IMR-90 (cell line): ENCODE data around the gene GPSM1. TPM values are rescaled to one million over a fixed set of nuclear protein-coding genes. Genes with fewer than 3 reads are reported as not detected.

Source experiments
- ATAC-seq: fragments of 200-7000 bp; cut with Tn5 transposase; 2 replicates; pipeline ENCODE4 v1.9.1; 2020; ENCODE audit warnings: low read depth, mild to moderate bottlenecking, moderate library complexity
- BruUV-seq: library from RNA; stranded (reverse); fragments of 400-500 nt; replicated peaks from 2 replicates; lab custom pipeline; 2021; lab: Mats Ljungman, UMichigan
- CTCF ChIA-PET: fragments of 300-600 bp; formaldehyde crosslinking; extraction: SDS; loops from one replicate; lab custom pipeline; 2021; ENCODE audit warnings: antibody characterized with exemption; lab: Yijun Ruan, JAX
- POLR2A ChIA-PET: fragments of 300-600 bp; sonication (Branson Sonifier 250); formaldehyde crosslinking; loops from one replicate; lab custom pipeline; 2022; ENCODE audit warnings: antibody characterized with exemption; ENCODE audit not compliant: unreplicated experiment; lab: Charles Lee
- DNase-seq: peaks from one replicate; pipeline ENCODE4 v3.0.0; 2013
- H2AFZ ChIP-seq: replicated peaks from 2 replicates; pipeline ENCODE3; 2013; ENCODE audit warnings: low read length, mild to moderate bottlenecking; ENCODE audit not compliant: poor library complexity
- H2AK5ac ChIP-seq: 2 replicates; pipeline ENCODE4 v1.6.1; 2013; ENCODE audit warnings: low read depth, low read length, inconsistent platforms
- H2AK9ac ChIP-seq: replicated peaks from 2 replicates; pipeline ENCODE3; 2013; ENCODE audit warnings: mild to moderate bottlenecking, low read depth, low read length, moderate library complexity; ENCODE audit not compliant: poor library complexity
- H2BK120ac ChIP-seq: 2 replicates; pipeline ENCODE4 v1.6.1; 2013; ENCODE audit warnings: low read depth, low read length, inconsistent platforms
- H2BK15ac ChIP-seq: 3 replicates; pipeline ENCODE4 v1.6.1; 2013; ENCODE audit warnings: low read depth, low read length, inconsistent platforms
- H2BK20ac ChIP-seq: 2 replicates; pipeline ENCODE4 v1.6.1; 2013; ENCODE audit warnings: low read depth, mild to moderate bottlenecking, inconsistent platforms, low read length, moderate library complexity
- H2BK5ac ChIP-seq: 2 replicates; pipeline ENCODE4 v1.6.1; 2013; ENCODE audit warnings: mild to moderate bottlenecking, low read depth, low read length, inconsistent platforms; ENCODE audit not compliant: poor library complexity, severe bottlenecking
- H3K14ac ChIP-seq: replicated peaks from 2 replicates; pipeline ENCODE4 v1.6.1; 2013; ENCODE audit warnings: low read depth, low read length, inconsistent platforms
- H3K18ac ChIP-seq: 2 replicates; pipeline ENCODE4 v1.6.1; 2013; ENCODE audit warnings: low read depth, low read length, control low read depth
- H3K23ac ChIP-seq: 2 replicates; pipeline ENCODE4 v1.6.1; 2013; ENCODE audit warnings: low read depth, low read length, inconsistent platforms
- H3K27ac ChIP-seq: 2 replicates; pipeline ENCODE4 v1.5.1; 2013; ENCODE audit warnings: mild to moderate bottlenecking, control low read depth, low read length; ENCODE audit not compliant: insufficient read depth
- H3K27me3 ChIP-seq: 2 replicates; pipeline ENCODE4 v1.6.1; 2013; ENCODE audit warnings: low read length; ENCODE audit not compliant: control insufficient read depth, insufficient read depth
- H3K36me3 ChIP-seq: 2 replicates; pipeline ENCODE4 v1.6.1; 2013; ENCODE audit warnings: low read length, mixed read lengths; ENCODE audit not compliant: control insufficient read depth, insufficient read depth
- H3K4ac ChIP-seq: 2 replicates; pipeline ENCODE4 v1.6.1; 2013; ENCODE audit warnings: low read depth, low read length, inconsistent platforms
- H3K4me1 ChIP-seq: 2 replicates; pipeline ENCODE4 v1.6.1; 2013; ENCODE audit warnings: low read length, mixed read lengths; ENCODE audit not compliant: control insufficient read depth, insufficient read depth
- H3K4me2 ChIP-seq: 2 replicates; pipeline ENCODE4 v1.6.1; 2013; ENCODE audit warnings: low read depth, mild to moderate bottlenecking, control low read depth, low read length, moderate library complexity
- H3K4me3 ChIP-seq: 2 replicates; pipeline ENCODE4 v1.5.1; 2013; ENCODE audit warnings: low read depth, mild to moderate bottlenecking, control low read depth, low read length, moderate library complexity; ENCODE audit not compliant: insufficient read depth
- H3K56ac ChIP-seq: 2 replicates; pipeline ENCODE4 v1.6.1; 2013; ENCODE audit warnings: low read length, inconsistent platforms; ENCODE audit not compliant: insufficient read depth; ENCODE audit errors: extremely low read depth
- H3K79me1 ChIP-seq, 2 experiments: 2 replicates each; pipeline ENCODE4 v1.6.1; 2013; ENCODE audit warnings: low read length in 2 of 2, inconsistent platforms in 1 of 2, low read depth in 1 of 2
- H3K9ac ChIP-seq: 2 replicates; pipeline ENCODE4 v1.6.1; 2013; ENCODE audit warnings: low read depth, low read length, control low read depth
- H3K9me1 ChIP-seq: 2 replicates; pipeline ENCODE4 v1.6.1; 2013; ENCODE audit warnings: low read length, inconsistent platforms; ENCODE audit not compliant: insufficient read depth
- H3K9me3 ChIP-seq: 2 replicates; pipeline ENCODE4 v1.6.1; 2013; ENCODE audit warnings: low read length; ENCODE audit not compliant: control insufficient read depth, insufficient read depth
- H4K20me1 ChIP-seq: 2 replicates; pipeline ENCODE4 v1.6.1; 2013; ENCODE audit warnings: low read length, inconsistent platforms; ENCODE audit not compliant: insufficient read depth
- H4K5ac ChIP-seq: 2 replicates; pipeline ENCODE4 v1.6.1; 2013; ENCODE audit warnings: mild to moderate bottlenecking, low read depth, low read length, control low read depth
- H4K8ac ChIP-seq, 2 experiments: 2 replicates each; pipeline ENCODE4 v1.6.1; 2013; ENCODE audit warnings: low read depth in 2 of 2, low read length in 2 of 2, control low read depth in 1 of 2, inconsistent platforms in 1 of 2
- H4K91ac ChIP-seq: 2 replicates; pipeline ENCODE4 v1.6.1; 2013; ENCODE audit warnings: low read depth, low read length, inconsistent platforms; ENCODE audit not compliant: insufficient read depth
- BHLHE40 ChIP-seq: fragments of 150-350 bp; IDR thresholded peaks from 2 replicates; pipeline ENCODE4 v1.6.1; 2016; ENCODE audit warnings: mild to moderate bottlenecking, low read depth, low read length
- CEBPB ChIP-seq: IDR thresholded peaks from 2 replicates; pipeline ENCODE4 v1.6.1; 2012; ENCODE audit warnings: low read depth, low read length, improper control_type of control experiment
- CHD1 ChIP-seq: IDR thresholded peaks from 2 replicates; pipeline ENCODE4 v1.6.1; 2012; ENCODE audit warnings: low read depth, low read length, improper control_type of control experiment
- CTCF ChIP-seq: conservative IDR thresholded peaks from 2 replicates; pipeline ENCODE4 v1.5.1; 2012; ENCODE audit warnings: mild to moderate bottlenecking, low read depth, low read length, improper control_type of control experiment
- ELK1 ChIP-seq: fragments of 150-350 bp; IDR thresholded peaks from 2 replicates; pipeline ENCODE4 v1.6.1; 2016; ENCODE audit warnings: low read depth, mild to moderate bottlenecking, low read length, moderate library complexity, borderline replicate concordance
- FOS ChIP-seq: fragments of 150-350 bp; IDR thresholded peaks from 2 replicates; pipeline ENCODE4 v1.6.1; 2016; ENCODE audit warnings: low read depth, low read length
- MAFK ChIP-seq: IDR thresholded peaks from 2 replicates; pipeline ENCODE4 v1.6.1; 2012; ENCODE audit warnings: low read depth, low read length, improper control_type of control experiment
- MAZ ChIP-seq: IDR thresholded peaks from 2 replicates; pipeline ENCODE4 v1.6.1; 2012; ENCODE audit warnings: low read depth, mild to moderate bottlenecking, low read length, improper control_type of control experiment, moderate library complexity, borderline replicate concordance
- MXI1 ChIP-seq: IDR thresholded peaks from 2 replicates; pipeline ENCODE4 v1.6.1; 2012; ENCODE audit warnings: low read depth, mild to moderate bottlenecking, low read length, moderate library complexity, borderline replicate concordance
- NFE2L2 ChIP-seq: fragments of 150-350 bp; IDR thresholded peaks from 2 replicates; pipeline ENCODE4 v1.6.1; 2016; ENCODE audit warnings: low read depth, mild to moderate bottlenecking, low read length
- POLR2A ChIP-seq: IDR thresholded peaks from 2 replicates; pipeline ENCODE4 v1.6.1; 2012; ENCODE audit warnings: mild to moderate bottlenecking, low read depth, low read length
- RAD21 ChIP-seq: IDR thresholded peaks from 2 replicates; pipeline ENCODE4 v1.6.1; 2012; ENCODE audit warnings: low read length, improper control_type of control experiment
- RCOR1 ChIP-seq: IDR thresholded peaks from 2 replicates; pipeline ENCODE4 v1.6.1; 2012; ENCODE audit warnings: mild to moderate bottlenecking, low read length, improper control_type of control experiment; ENCODE audit not compliant: insufficient replicate concordance
- RFX5 ChIP-seq: IDR thresholded peaks from 2 replicates; pipeline ENCODE4 v1.8.0; 2012; ENCODE audit warnings: low read depth, mild to moderate bottlenecking, low read length, moderate library complexity
- SMC3 ChIP-seq: fragments of 150-350 bp; IDR thresholded peaks from 2 replicates; pipeline ENCODE4 v1.6.1; 2016; ENCODE audit warnings: low read depth, mild to moderate bottlenecking, antibody characterized with exemption, low read length, moderate library complexity
- WGBS, 2 experiments: methylation state at CpG; one replicate each; pipeline versions ENCODE4 v1.1.5 to v1.1.7; 2013; ENCODE audit warnings: missing lambda C conversion rate in 2 of 2; ENCODE audit not compliant: insufficient read length in 1 of 2; ENCODE audit errors: extremely low coverage in 2 of 2; 5-methylcytosine and 5-hydroxymethylcytosine counted together
- dilution Hi-C: fragments of 300-500 bp; cut with HindIII; formaldehyde crosslinking; loops from one replicate; pipeline ENCODE4 v1.14.3; 2018; ENCODE audit warnings: low sequenced_read_pairs; ENCODE audit not compliant: unreplicated experiment
- in situ Hi-C: fragments of 300-500 bp; cut with MboI; formaldehyde crosslinking; loops from 3 replicates; pipeline ENCODE4 v1.14.3; 2019; ENCODE audit warnings: low sequenced_read_pairs, inconsistent platforms, mixed read lengths
- intact Hi-C: fragments of 100-400 bp; cut with micrococcal nuclease; formaldehyde crosslinking; loops from 2 replicates; pipeline ENCODE4 v1.10.0; 2022
- polyA plus RNA-seq, 3 experiments: library from polyadenylated mRNA; depleted of rRNA; stranded (reverse); fragments of >200 nt; gene quantifications; 2 replicates each; pipeline ENCODE4 v1.2.3, GENCODE V29; 2012; ENCODE audit warnings: low replicate concordance in 1 of 3
- total RNA-seq: library from RNA; depleted of rRNA; stranded (reverse); fragments of >200 nt; gene quantifications from 2 replicates; pipeline ENCODE4 v1.2.3, GENCODE V29; 2012
- TF ChIP-seq, protein P1 (sequence below): fragments of 150-350 bp; IDR thresholded peaks from 2 replicates; pipeline ENCODE4 v1.6.1; 2017; ENCODE audit warnings: mild to moderate bottlenecking, antibody characterized with exemption, low read length, low read depth

GPSM1 gene
- total and polyA plus RNA-seq, 2 of the 4 experiments (the other 2 are of a cell fraction): 28.7 to 71.2 TPM

DNA sequence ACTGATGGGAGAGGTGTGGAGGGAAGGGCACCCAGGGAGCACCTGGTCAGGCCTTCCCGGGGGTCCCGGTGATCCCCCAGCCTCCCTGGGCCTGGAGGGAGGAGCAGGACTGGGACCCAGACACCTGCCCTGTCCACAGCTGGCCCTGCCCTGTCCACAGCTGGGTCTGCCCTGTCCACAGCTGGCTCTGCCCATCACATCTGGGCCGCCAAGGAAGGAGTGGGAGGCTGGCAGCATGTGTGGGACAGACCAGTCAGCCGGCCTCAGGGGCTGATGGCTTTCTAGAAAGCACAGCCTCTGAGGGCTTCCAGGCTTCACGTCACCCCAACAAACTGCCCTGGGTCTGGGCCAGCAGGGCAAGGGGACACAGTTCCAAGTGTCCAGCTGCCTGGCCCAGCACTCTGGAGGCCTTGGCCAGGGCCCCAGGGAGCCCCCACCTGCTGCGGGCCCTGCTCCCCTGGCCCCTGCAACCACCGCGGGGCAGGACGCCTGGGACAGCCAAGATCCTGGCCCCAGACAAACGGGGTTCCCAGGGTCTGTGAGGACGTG, 24.0 kb downstream of the GPSM1 start:
- H2AFZ ChIP-seq: peak overlapping the region; percentile 23
- dilution Hi-C loops: no loop called here
- ChIA-PET POLR2A (no interaction called here), CTCF (no interaction called here)
- TF ChIP-seq RCOR1 (no peak), ELK1 (no peak), MAFK (no peak), BHLHE40 (no peak), MXI1 (no peak), POLR2A (no peak), RFX5 (no peak), RAD21 (no peak), NFE2L2 (no peak), CHD1 (no peak), FOS (no peak), CTCF (no peak), SMC3 (no peak), MAZ (no peak), CEBPB (no peak)
- TF ChIP-seq, protein P1, sequence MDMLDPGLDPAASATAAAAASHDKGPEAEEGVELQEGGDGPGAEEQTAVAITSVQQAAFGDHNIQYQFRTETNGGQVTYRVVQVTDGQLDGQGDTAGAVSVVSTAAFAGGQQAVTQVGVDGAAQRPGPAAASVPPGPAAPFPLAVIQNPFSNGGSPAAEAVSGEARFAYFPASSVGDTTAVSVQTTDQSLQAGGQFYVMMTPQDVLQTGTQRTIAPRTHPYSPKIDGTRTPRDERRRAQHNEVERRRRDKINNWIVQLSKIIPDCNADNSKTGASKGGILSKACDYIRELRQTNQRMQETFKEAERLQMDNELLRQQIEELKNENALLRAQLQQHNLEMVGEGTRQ: no peak
- H4K5ac ChIP-seq: no peak overlapping the region
- in situ Hi-C loops: no loop called here
- H2BK5ac ChIP-seq: no peak overlapping the region
- H3K18ac ChIP-seq: no peak overlapping the region
- H3K23ac ChIP-seq: no peak overlapping the region
- BruUV-seq: no TSS peak
- no peak overlapping the region for H3K56ac ChIP-seq
- no peak overlapping the region for H4K8ac ChIP-seq
- no peaks in the 10 kb centered on the region for H3K9me3 ChIP-seq
- DNase-seq (no peak), ATAC-seq (no peak)
- peaks cover 23% of the 10 kb centered on the region for H3K4me1 ChIP-seq
- H4K20me1 ChIP-seq: peaks cover 46% of the 10 kb centered on the region
- H3K4me3 ChIP-seq: no peak overlapping the region
- intact Hi-C loops: no loop called here
- 87% methylated on average over 10 of the region's 11 CpGs; no CpG with 5 or more reads in 1 of the 2 experiments for WGBS, 2 experiments
- H3K79me1 ChIP-seq: peaks cover 3 to 44% of the 10 kb centered on the region in 2 experiments; a peak in 2 of 4 replicates
- no peak overlapping the region for H2BK20ac ChIP-seq
- no peak overlapping the region for H2BK15ac ChIP-seq
- peak overlapping the region; percentile 78 for H2AK9ac ChIP-seq
- peaks cover 3% of the 10 kb centered on the region; the same call in 1 of the 2 replicates for H3K9me1 ChIP-seq
- H3K4me2 ChIP-seq: no peak overlapping the region
- no peaks in the 10 kb centered on the region for H3K27me3 ChIP-seq
- no peak overlapping the region for H4K91ac ChIP-seq
- no peak overlapping the region for H2BK120ac ChIP-seq
- peaks cover 70% of the 10 kb centered on the region for H3K36me3 ChIP-seq
- H3K9ac ChIP-seq: no peak overlapping the region
- H3K4ac ChIP-seq: no peak overlapping the region
- no peak overlapping the region for H2AK5ac ChIP-seq
- no peak overlapping the region for H3K14ac ChIP-seq
- no peak overlapping the region for H3K27ac ChIP-seq
